ENCODE results near the gene CHMP6.

CHMP6 gene

GRCh38 chr17:81046132-81046769 lies 54.6 kb downstream of the CHMP6 start:
- no peak for DNase-seq

DNA sequence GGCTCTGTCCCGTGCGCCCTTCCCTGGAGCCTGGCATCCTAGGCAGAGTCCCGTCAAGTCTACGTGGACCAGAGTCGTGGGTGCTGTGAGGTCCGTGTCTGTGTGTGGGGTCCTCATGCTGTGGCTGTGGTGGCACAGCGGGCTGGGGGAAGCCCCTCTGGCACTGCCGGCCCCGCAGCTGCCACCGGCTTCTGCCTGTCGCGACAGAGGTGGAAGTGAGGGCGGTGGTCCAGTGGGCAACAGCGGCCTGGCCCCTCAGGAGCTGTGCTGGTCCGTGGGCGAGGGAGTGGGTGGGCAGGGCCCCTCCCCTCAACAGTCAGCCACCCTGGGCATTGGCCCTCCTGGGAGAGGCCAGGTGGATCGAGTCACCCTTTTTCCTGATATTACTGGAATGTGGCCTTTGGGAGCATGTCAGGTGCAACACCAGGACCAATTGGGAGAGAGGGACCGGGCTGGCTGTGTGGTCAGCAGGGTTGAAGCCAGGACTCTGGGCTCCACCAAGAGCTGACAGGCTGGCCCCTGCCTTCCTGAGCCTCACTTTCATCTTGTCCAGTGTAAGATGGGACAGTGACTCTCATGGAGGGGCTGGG lies 55.2 kb downstream of the CHMP6 start:
- DNase-seq, result no peak

GRCh38 chr17:81048827-81049371 lies 57.3 kb downstream of the CHMP6 start:
- DNase-seq, result no peak

DNA sequence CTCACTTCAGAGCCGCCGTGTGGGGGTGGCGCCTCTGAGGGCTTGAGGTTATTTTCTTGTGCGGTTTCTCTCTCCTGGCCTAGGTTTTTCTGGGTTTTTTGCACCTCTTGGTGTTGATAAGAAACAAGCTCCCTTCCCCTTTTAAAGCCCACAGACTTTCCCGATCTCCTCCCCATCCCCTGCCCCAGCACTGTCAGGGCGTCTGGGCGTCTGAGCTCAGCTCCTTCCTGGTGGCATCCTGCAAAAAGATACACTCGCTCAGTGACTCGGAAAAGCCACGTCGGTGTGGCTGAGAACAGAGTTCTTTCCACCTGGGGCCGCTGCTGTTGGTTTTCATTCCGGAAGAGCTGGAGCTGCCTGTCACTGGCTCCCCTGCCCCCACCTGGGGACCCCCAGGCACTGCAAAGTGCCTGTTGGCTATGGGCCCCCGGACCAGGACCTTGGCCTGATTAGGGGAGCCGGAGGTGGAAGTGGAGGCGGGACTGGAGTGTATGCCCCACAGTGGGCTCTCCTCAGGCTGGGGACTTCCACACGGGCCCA lies 57.8 kb downstream of the CHMP6 start:
- DNase-seq, result no peak

Data from activated CD8-positive, alpha-beta memory T cell treated with anti-CD3 and anti-CD28 coated beads, Interleukin-2, amount 50 U/mL, for 4 hours (primary cell).